ENCODE results near the gene TPSD1.
A peak's percentile ranks its signal among the peaks of the same experiment; 100 is the strongest.
"Not testable (repeated sequence)": the region's sequence is repeated elsewhere in the genome, so short reads cannot be mapped to it uniquely, and the experiment has no call there.

Gene TPSD1

DNA sequence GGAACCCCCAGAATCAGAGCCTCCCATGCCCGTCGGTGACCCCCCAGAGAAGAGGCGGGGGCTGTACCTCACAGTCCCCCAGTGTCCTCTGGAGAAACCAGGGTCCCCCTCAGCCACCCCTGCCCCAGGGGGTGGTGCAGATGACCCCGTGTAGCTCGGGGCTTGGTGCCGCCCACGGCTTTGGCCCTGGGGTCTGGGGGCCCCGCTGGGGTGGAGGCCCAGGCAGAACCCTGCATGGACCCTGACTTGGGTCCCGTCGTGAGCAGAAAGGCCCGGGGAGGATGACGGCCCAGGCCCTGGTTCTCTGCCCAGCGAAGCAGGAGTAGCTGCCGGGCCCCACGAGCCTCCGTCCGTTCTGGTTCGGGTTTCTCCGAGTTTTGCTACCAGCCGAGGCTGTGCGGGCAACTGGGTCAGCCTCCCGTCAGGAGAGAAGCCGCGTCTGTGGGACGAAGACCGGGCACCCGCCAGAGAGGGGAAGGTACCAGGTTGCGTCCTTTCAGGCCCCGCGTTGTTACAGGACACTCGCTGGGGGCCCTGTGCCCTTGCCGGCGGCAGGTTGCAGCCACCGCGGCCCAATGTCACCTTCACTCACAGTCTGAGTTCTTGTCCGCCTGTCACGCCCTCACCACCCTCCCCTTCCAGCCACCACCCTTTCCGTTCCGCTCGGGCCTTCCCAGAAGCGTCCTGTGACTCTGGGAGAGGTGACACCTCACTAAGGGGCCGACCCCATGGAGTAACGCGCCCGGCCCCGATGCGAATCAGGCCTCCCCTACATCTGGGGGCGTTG lies 34.8 kb upstream of the TPSD1 start:
- Histone ChIP-seq H3K4me1 (ENCODE audit: control insufficient read depth in 2 of 2, insufficient read depth in 2 of 2, low read length in 2 of 2) (no peaks in the 10 kb centered on the region), H3K4me3 (ENCODE audit: low read length in 2 of 2) (no peak overlapping the region), H3K27me3 (ENCODE audit: control insufficient read depth in 2 of 2, insufficient read depth in 2 of 2, low read length in 2 of 2) (no peaks in the 10 kb centered on the region), H3K9ac (ENCODE audit: low read depth in 1 of 2, low read length in 2 of 2) (peak overlapping the region in 1 of 2 donors; percentile 7), H3K9me3 (ENCODE audit: control insufficient read depth in 2 of 2, low read length in 2 of 2) (no peaks in the 10 kb centered on the region), H3K27ac (ENCODE audit: low read depth in 2 of 2, low read length in 2 of 2) (no peak overlapping the region), H3K36me3 (ENCODE audit: control insufficient read depth in 2 of 2, insufficient read depth in 2 of 2, low read length in 2 of 2) (peaks cover 0 to 4% of the 10 kb centered on the region in 2 donors)

DNA sequence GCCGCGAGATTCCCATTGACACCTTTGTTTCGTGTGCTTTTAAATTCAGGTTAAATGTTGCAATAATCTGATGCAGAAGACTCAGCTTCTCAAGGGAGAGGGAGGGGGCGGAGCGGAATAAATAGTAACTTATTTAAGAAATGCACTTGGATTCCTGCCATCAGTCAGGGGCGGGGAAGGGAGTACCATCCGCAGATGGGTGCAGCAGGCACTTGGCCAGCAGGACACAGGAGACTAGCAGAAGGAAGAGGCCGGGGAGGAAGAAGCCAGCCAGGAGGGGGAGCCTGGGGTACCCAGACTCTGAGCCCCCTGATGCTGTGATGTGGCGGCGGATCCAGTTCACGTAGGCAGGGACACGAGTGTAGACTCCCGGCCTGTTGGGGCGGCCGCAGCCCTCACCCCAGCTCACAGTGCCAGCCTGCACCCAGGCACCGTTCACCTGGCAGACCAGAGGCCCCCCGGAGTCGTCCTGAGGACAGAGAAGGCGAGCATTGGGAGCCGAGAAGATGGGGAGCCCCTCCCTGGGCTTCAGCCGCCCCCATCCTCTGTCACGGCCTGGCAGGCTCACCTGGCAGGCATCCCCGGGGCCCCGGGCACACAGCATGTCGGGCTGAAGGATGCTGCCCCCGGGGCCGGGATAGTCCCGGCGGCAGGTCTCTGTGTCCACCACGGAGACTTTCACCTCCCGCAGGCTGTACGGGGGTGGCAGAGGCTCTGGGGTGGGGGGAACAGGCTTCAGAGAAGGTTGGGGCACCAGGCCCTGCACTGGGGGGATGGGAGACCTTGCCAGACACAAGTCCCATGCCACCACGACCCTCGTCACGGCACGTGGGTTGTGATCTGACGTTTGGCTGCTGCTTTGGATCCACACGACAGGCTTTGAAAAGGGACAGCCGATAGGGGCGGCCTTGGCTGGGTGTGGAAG lies 34.0 kb upstream of the TPSD1 start:
- Histone ChIP-seq H3K9me3 (ENCODE audit: control insufficient read depth in 2 of 2, low read length in 2 of 2) (no peaks in the 10 kb centered on the region), H3K36me3 (ENCODE audit: control insufficient read depth in 2 of 2, insufficient read depth in 2 of 2, low read length in 2 of 2) (peaks cover 0 to 4% of the 10 kb centered on the region in 2 donors), H3K4me3 (ENCODE audit: low read length in 2 of 2) (no peak overlapping the region), H3K27ac (ENCODE audit: low read depth in 2 of 2, low read length in 2 of 2) (no peak overlapping the region), H3K9ac (ENCODE audit: low read depth in 1 of 2, low read length in 2 of 2) (no peak overlapping the region), H3K27me3 (ENCODE audit: control insufficient read depth in 2 of 2, insufficient read depth in 2 of 2, low read length in 2 of 2) (no peaks in the 10 kb centered on the region), H3K4me1 (ENCODE audit: control insufficient read depth in 2 of 2, insufficient read depth in 2 of 2, low read length in 2 of 2) (no peaks in the 10 kb centered on the region)

DNA sequence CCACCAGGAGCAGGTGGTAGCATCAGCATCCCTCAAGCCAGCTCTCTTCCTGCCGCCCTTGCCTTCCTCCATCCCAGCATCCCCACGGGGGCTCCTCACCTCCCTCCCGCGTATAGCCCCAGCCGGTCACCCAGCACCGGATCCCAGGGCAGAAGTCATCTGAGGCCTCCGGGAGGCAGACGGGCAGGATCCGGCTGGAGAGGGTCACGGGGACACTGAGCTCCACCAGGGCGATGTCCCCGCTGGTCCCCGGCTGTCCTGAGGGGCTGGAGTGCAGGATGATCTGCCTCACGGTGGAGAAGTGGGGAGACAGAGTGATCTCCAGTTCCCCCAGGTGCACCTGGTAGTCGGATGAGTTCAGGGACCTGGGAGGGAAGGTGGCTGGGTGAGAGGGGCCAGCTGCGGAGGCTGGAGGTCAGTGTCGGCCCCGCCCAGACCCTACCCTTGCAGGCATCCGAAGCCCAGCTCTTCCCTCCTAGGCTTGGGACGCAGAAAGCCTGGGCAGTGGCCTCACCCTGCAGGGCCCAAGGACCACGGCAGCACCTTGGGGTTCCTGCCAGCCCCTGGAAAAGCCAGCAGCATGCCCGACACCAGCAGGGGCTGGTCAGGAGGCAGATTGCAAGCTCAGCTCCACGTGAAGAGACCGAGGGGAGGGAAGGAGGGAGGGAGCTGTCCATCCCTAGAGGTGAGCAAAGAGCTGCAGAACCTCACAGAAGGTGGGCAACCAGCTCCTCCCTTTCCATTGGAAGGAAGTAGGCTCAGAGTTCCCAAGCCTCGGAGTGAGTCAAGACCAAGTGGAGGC lies 33.1 kb upstream of the TPSD1 start:
- H3K36me3 ChIP-seq (ENCODE audit: control insufficient read depth in 2 of 2, insufficient read depth in 2 of 2, low read length in 2 of 2) = peaks cover 0 to 4% of the 10 kb centered on the region in 2 donors
- no peaks in the 10 kb centered on the region for H3K27me3 ChIP-seq (ENCODE audit: control insufficient read depth in 2 of 2, insufficient read depth in 2 of 2, low read length in 2 of 2)
- no peak overlapping the region for H3K9ac ChIP-seq (ENCODE audit: low read depth in 1 of 2, low read length in 2 of 2)
- no peaks in the 10 kb centered on the region for H3K9me3 ChIP-seq (ENCODE audit: control insufficient read depth in 2 of 2, low read length in 2 of 2)
- H3K4me1 ChIP-seq (ENCODE audit: control insufficient read depth in 2 of 2, insufficient read depth in 2 of 2, low read length in 2 of 2) = no peaks in the 10 kb centered on the region
- no peak overlapping the region for H3K4me3 ChIP-seq (ENCODE audit: low read length in 2 of 2)
- no peak overlapping the region for H3K27ac ChIP-seq (ENCODE audit: low read depth in 2 of 2, low read length in 2 of 2)

DNA sequence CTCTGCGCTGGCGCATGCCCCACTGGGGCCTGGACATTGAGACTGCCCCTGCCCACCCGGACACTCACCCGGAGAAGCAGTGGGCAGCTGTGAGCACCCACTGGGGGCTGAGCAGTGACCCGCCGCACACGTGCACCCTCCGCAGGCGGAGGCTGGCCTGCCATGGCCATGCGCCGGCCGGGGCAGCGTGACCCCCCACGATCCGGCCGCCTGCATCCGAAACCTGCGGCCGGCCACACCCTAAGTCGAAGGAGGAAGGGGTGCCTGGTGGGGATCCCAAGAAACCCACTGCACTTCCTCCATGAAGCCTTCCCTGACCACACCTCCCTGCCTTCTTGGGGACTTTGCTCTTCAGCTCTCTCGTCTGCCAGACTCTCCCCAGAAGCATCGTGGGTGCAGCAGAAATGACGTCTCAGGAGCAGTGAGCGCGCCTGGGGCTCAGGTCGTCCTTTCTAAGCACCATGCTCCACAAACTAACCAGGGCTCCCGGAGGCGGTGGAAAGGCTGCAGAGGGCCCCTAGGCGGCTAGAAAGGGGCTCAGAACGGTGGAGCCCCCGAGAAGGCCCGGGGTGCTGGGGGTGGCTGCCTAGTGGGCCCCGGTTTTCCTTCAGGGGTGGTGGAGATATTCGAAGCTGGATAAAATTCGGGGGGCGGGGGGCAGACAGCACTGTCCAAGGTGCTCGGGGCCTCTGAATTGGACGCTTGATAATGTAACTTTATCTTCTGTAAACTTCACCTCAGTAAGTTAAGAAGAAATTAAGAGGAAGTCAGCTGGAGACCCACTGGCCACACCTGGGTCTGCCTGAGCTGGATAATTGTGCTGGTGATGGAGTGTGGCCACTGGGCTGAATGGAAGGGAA lies 32.3 kb upstream of the TPSD1 start:
- peak overlapping the region in 1 of 2 donors; percentile 75 for H3K27ac ChIP-seq (ENCODE audit: low read depth in 2 of 2, low read length in 2 of 2)
- no peaks in the 10 kb centered on the region for H3K27me3 ChIP-seq (ENCODE audit: control insufficient read depth in 2 of 2, insufficient read depth in 2 of 2, low read length in 2 of 2)
- no peaks in the 10 kb centered on the region for H3K4me1 ChIP-seq (ENCODE audit: control insufficient read depth in 2 of 2, insufficient read depth in 2 of 2, low read length in 2 of 2)
- no peak overlapping the region for H3K9ac ChIP-seq (ENCODE audit: low read depth in 1 of 2, low read length in 2 of 2)
- H3K36me3 ChIP-seq (ENCODE audit: control insufficient read depth in 2 of 2, insufficient read depth in 2 of 2, low read length in 2 of 2) = peaks cover 0 to 4% of the 10 kb centered on the region in 2 donors
- H3K9me3 ChIP-seq (ENCODE audit: control insufficient read depth in 2 of 2, low read length in 2 of 2) = no peaks in the 10 kb centered on the region
- no peak overlapping the region for H3K4me3 ChIP-seq (ENCODE audit: low read length in 2 of 2)

DNA sequence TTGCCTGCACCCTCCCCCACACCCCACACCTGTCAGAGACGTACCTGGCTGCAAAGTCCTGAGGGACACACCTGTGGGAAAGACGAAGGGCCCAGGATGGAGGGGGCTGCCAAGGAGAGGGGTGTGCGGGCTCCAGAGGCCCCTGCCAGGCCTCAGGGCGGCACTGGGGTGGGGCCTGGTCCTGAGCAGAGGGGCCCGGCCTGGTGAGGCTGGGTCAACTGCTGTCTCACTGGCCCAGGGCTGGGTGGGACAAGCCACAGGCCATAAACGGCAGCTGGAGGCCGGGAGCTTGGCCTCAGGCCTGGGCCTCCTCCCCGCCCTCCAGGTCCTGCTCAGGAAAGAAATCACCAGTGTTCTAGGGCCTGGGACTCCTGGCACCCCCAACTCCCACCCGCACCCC lies 31.3 kb upstream of the TPSD1 start:
- H3K4me3 ChIP-seq (ENCODE audit: low read length in 2 of 2) = peak overlapping the region in 1 of 2 donors; percentile 48
- H3K27me3 ChIP-seq (ENCODE audit: control insufficient read depth in 2 of 2, insufficient read depth in 2 of 2, low read length in 2 of 2) = no peaks in the 10 kb centered on the region
- no peaks in the 10 kb centered on the region for H3K4me1 ChIP-seq (ENCODE audit: control insufficient read depth in 2 of 2, insufficient read depth in 2 of 2, low read length in 2 of 2)
- H3K36me3 ChIP-seq (ENCODE audit: control insufficient read depth in 2 of 2, insufficient read depth in 2 of 2, low read length in 2 of 2) = peaks cover 0 to 4% of the 10 kb centered on the region in 2 donors
- H3K9me3 ChIP-seq (ENCODE audit: control insufficient read depth in 2 of 2, low read length in 2 of 2) = no peaks in the 10 kb centered on the region
- peak overlapping the region; percentile 63 to 75 for H3K27ac ChIP-seq (ENCODE audit: low read depth in 2 of 2, low read length in 2 of 2)
- no peak overlapping the region for H3K9ac ChIP-seq (ENCODE audit: low read depth in 1 of 2, low read length in 2 of 2)

DNA sequence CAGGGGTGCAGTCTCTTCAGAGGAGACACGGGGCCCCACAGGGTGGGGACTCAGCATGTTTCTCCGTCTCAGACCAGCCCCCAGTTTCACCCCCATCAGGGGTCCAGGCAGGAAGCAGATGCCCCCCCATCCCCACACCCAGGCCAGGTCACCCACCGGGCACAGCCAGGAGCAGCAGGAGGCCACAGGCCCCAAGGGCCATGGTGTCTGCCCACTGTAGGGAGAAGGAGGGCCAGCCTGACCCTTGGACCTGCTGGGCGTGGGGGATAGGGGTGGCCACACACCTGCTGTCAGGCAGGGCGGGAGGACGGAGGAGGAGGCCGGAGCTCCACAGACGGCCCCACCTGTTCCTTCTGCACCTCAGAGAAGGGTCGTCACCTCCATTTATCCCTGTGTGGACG lies 30.8 kb upstream of the TPSD1 start, which contains the start of gene TPSG1:
Gene TPSG1, minus strand, starts transcription at position 218 of the 401 bp plus-strand sequence. Its CDS starts 16 bp downstream, at position 202.
- Histone ChIP-seq H3K4me3 (ENCODE audit: low read length in 2 of 2) (peak within 1 kb of the TSS in 1 of 2 donors; percentile 48), H3K9ac (ENCODE audit: low read depth in 1 of 2, low read length in 2 of 2) (peak within 1 kb of the TSS in 1 of 2 donors; percentile 1), H3K4me1 (ENCODE audit: control insufficient read depth in 2 of 2, insufficient read depth in 2 of 2, low read length in 2 of 2) (no peaks in the 10 kb centered on the region), H3K27me3 (ENCODE audit: control insufficient read depth in 2 of 2, insufficient read depth in 2 of 2, low read length in 2 of 2) (no peaks in the 10 kb centered on the region), H3K27ac (ENCODE audit: low read depth in 2 of 2, low read length in 2 of 2) (peak within 1 kb of the TSS; percentile 63 to 75), H3K36me3 (ENCODE audit: control insufficient read depth in 2 of 2, insufficient read depth in 2 of 2, low read length in 2 of 2) (peaks cover 0 to 4% of the 10 kb centered on the region in 2 donors), H3K9me3 (ENCODE audit: control insufficient read depth in 2 of 2, low read length in 2 of 2) (no peaks in the 10 kb centered on the region)

DNA sequence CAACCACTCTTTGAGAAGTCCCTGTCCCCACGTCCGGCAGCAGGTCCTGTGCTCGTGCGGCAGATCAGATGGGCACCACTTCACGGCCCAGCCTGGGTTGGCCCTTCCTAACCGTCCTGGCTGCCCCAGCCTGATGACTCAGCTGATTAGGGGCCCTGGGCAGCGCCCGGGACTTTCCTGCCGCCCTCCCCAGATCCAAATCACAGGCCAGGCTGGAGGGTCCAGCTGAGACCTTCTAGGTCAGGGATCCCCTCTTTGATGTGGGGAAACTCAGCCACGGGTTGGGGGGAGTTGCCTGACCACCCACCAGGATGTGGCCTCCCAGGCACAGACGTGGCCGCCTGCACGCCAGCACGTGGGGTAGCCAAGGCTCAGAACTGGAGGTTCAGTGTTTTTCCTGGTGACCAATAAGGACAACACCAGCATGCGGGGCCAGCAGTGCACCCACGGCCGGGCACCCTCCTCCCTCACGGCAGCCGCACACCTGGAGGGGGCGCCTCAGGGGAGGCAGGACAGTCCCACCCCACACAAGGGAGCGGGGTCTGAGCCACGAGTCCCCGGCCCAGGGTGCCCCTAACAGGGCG lies 30.0 kb upstream of the TPSD1 start:
- Histone ChIP-seq H3K27ac (ENCODE audit: low read depth in 2 of 2, low read length in 2 of 2) (peak overlapping the region in 1 of 2 donors; percentile 51), H3K4me3 (ENCODE audit: low read length in 2 of 2) (peak overlapping the region in 1 of 2 donors; percentile 48)
- H3K9me3 ChIP-seq (ENCODE audit: control insufficient read depth in 2 of 2, low read length in 2 of 2) = not testable (repeated sequence)

DNA sequence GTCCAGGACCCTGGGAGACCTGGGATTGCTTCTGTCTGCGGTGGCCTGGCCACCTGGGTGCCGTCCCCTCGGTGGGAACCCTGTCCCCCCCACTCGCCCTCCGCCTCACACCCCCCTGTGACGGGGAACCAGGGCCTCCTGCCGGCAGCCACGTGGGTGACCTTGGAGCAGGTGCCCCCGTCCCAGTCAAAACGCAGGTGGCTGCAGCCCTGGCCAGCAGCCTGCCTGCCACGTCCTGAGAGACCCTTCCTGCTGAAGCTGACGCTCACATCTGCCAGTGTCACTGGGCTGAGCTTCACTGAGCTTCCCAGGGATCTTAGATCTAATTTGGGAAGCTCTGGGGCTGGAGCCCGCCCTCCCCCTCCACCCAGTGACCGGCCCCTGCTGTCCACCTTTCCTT lies 29.2 kb upstream of the TPSD1 start:
- not testable (repeated sequence) for H3K9ac ChIP-seq (ENCODE audit: low read depth in 1 of 2, low read length in 2 of 2); H3K36me3 ChIP-seq (ENCODE audit: control insufficient read depth in 2 of 2, insufficient read depth in 2 of 2, low read length in 2 of 2); H3K27me3 ChIP-seq (ENCODE audit: control insufficient read depth in 2 of 2, insufficient read depth in 2 of 2, low read length in 2 of 2); H3K4me3 ChIP-seq (ENCODE audit: low read length in 2 of 2); H3K9me3 ChIP-seq (ENCODE audit: control insufficient read depth in 2 of 2, low read length in 2 of 2); H3K4me1 ChIP-seq (ENCODE audit: control insufficient read depth in 2 of 2, insufficient read depth in 2 of 2, low read length in 2 of 2); H3K27ac ChIP-seq (ENCODE audit: low read depth in 2 of 2, low read length in 2 of 2)

More for the DNA sequence above, 30.0 kb upstream of the TPSD1 start:
- H3K36me3 ChIP-seq (ENCODE audit: control insufficient read depth in 2 of 2, insufficient read depth in 2 of 2, low read length in 2 of 2); H3K4me1 ChIP-seq (ENCODE audit: control insufficient read depth in 2 of 2, insufficient read depth in 2 of 2, low read length in 2 of 2); H3K27me3 ChIP-seq (ENCODE audit: control insufficient read depth in 2 of 2, insufficient read depth in 2 of 2, low read length in 2 of 2): not testable (repeated sequence)
- H3K9ac ChIP-seq (ENCODE audit: low read depth in 1 of 2, low read length in 2 of 2) = peak overlapping the region in 1 of 2 donors; percentile 1

DNA sequence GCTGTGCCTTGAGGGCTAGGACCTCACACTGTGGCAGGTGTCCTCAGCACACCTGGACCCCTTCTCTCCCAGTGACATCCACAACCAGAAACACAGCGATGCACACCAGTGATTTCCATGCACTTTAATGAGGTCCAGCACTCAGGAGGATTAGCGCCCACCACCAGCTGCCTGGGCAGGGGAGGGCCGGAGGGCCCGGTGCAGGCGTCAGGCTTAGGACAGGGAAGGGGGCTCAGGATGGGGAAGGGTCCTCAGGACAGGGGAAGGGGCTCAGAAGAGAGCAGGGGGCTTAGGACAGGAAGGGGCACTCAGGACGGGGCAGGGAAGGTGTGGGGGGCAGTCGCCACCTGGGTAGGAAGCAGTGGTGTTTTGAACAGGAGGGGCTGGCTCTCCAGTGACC lies 27.6 kb upstream of the TPSD1 start:
- not testable (repeated sequence) for H3K36me3 ChIP-seq (ENCODE audit: control insufficient read depth in 2 of 2, insufficient read depth in 2 of 2, low read length in 2 of 2); H3K27ac ChIP-seq (ENCODE audit: low read depth in 2 of 2, low read length in 2 of 2); H3K9ac ChIP-seq (ENCODE audit: low read depth in 1 of 2, low read length in 2 of 2); H3K4me1 ChIP-seq (ENCODE audit: control insufficient read depth in 2 of 2, insufficient read depth in 2 of 2, low read length in 2 of 2); H3K9me3 ChIP-seq (ENCODE audit: control insufficient read depth in 2 of 2, low read length in 2 of 2); H3K27me3 ChIP-seq (ENCODE audit: control insufficient read depth in 2 of 2, insufficient read depth in 2 of 2, low read length in 2 of 2); H3K4me3 ChIP-seq (ENCODE audit: low read length in 2 of 2)
